GM19193 (cell line): ENCODE data around the gene IL1RAPL1.

Experiments
- POLR2A ChIP-seq: IDR thresholded peaks from 4 replicates; pipeline ENCODE4 v1.6.1; 2011; ENCODE audit not compliant: insufficient read depth, insufficient read length; ENCODE audit errors: extremely low read depth

IL1RAPL1 gene

DNA sequence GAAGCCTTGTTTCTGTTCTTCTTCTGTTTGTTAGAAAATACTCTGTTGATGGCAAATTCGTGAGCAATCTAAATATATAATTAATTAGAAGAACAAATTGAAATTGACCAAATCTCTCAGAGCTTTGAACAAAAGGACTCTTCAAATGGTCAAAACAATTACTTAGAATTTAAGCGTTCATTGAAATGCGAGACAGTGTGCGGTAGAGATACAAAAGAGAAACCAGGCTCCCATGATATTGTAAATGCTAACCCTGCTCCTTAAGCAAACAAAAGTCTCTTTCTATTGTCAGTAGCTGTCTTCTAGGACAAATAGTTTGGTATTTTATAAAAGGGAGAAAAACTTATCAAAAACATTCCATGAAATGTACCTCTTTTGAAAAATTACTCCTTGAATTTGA, 1174.8 kb downstream of the IL1RAPL1 start:
- no peak for TF ChIP-seq POLR2A

DNA sequence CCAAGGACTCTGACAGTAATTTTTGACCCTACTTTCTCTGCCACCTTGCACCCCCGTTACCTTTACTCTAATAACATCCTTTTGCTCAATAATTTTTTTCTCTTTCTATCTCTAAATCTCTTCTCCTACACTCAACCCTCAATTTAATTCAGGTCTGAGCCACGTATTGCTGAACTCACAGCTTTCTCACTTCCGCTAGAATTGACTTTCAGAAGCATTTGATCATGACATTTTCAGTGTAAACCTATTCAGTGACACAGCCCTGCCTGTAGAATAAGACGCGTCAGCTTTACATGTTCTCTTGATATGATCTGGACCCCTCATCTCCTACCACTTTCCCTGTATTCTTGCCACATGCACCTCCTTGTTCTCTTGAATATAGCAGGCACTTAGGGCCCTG, 1188.6 kb downstream of the IL1RAPL1 start:
- TF ChIP-seq POLR2A: no peak

DNA sequence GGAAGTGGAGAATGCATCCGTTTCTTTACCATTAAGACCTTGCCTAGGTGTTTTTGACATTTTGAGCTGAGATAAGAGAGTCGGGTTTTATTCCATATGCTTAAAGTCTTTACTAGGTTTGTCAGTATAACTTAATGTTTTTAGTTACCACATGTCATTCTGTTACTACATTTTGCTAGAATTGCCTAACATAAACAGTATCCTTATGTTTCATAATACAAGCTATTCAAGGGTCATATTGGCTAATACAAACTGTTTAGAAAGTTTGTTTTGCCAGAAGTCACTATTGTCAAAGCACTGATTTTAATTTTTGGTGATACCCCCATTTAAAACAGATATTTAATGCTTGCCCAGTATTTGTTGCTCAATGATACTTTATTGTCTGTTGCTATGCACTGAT, 1200.4 kb downstream of the IL1RAPL1 start:
- TF ChIP-seq POLR2A: no peak

DNA sequence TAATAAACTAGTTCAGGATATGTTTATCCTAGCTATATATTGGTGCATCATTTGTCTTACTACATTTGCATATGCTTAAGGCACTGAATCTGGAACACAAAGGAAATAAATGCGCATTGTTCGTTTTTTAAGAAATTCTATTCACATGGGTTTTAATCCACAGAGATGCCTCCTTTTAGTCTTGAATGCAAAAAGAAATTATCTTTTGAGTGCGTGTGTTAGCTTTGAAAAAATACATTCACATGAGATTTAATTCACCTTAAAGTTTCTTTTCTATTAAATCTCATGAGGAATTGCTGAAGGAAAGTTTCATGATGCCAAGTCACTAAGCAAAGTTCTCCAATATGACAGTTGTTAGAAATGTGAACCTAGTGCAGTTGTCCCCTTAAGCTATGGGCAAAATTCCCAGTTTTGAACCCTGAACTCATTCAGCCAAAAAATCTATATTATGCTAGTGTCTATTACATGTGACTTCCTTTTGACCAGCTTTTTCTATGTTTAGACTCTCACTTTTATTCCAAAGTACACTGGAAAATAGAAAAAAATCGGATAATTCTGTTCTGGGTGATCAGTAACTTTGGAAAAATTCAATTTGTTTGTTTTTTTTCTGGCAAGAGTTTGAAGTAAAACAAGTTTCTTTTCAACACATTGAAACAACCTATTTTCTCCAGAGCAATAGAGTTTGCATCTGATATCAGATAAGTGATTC, 1201.9 kb downstream of the IL1RAPL1 start:
- TF ChIP-seq POLR2A: no peak

DNA sequence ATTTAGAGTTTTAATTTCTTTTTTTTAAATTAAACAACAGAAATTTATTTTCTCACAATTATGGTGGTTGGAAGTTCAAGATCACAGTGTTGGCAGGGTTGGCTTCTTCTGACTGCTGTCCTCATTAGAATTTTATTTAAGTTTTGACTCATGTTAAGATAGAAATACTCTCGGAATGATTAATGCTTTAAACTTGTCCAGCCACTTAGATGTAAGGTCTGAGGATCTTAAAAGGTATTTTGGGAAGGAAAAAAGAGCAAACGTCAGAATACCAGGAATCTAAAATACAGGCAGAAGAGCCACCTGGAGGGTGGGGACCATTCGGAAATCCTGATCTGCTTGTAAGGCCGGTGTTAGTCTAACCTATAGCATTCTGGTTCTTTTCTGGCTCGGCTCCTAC, 1205.1 kb downstream of the IL1RAPL1 start:
- TF ChIP-seq POLR2A: no peak

DNA sequence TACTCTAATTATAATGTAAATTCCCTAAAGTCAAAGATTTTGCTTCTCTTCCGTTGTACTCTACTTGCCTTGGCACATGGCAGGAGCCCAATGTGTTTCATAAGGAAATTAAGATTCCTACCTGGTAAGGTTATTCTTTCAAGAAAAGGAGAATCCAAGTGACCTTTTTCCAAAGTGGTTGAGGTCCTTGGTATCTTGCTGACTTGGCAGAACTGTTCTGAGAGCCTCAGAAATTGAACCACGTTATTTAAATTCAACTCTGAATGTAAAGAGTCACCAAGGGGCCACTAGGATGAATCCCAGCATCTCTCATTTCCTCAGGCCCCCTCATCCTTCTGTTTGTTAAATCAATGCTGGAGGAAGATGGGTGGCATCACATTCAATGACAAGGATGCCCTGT, 1209.9 kb downstream of the IL1RAPL1 start:
- TF ChIP-seq POLR2A: no peak

DNA sequence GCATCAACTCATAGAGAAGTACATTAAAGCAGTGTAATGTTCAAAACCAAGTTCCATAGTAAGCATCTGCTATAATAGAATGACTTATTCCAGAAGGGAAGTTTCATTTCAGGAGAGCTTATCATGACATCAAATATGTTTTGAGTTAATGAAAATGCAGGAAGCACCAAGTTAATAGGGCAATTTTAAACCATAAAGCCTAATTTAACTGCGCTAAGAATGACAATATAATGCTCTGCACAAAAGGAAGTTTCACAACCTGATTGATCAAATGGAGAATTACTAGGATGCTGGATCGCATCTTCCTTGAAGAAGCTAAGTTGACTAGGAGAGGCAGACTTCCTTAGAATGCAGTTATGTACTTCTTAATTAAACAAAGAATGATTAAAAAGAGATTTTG, 1211.2 kb downstream of the IL1RAPL1 start:
- no peak for TF ChIP-seq POLR2A

DNA sequence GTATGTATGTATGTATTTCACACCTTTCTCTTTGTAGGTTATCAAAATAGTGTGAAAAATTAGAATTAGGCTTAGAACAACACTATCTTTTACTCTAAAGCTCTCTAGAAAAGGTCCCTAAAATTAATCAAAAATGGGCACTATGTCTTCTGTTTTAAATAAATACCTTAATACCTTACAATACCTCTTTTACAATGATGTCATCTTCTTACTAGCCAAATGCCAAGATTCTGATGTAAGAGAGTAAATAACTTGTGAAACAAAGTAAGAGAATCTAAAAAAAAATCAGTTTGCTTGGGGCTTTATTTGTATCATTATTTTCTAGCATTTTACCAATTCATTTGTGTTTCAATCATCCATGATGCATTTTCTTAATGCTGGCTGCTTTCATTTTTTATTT, 1225.9 kb downstream of the IL1RAPL1 start:
- TF ChIP-seq POLR2A: no peak

DNA sequence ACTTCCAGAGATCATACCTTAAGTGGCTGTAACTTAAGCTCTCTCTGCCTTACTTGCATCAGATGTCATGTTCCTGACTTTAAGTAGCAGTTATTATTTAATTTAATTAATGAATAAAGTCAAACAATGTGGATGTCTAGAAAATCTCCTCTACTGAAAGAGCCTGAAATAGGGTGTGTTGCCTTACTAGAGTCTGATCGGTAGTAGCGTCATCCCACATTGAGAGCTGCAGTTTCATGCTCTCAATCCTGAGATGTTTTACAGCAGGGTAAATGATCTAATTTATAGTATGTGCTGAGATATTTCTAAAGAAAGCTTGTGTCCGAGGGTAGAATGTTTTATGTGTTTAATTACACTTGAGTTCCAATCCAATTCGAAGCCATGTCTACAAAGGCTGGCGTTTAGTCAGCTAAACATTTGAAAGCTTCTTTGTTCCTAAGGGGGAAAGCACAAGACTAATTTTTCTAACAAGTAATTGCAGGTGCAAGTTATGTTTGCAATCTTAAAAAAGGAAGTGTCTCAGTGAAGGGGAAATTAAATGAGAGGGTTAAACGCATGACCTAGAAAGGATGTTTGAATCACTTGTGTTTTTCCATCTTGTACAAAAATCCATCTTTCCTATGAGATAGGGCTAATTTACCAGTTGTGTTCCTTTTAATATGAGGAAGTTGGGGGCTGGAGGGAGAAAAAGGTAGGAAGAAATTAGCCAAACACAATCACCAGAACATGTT, 1237.1 kb downstream of the IL1RAPL1 start:
- no peak for TF ChIP-seq POLR2A

DNA sequence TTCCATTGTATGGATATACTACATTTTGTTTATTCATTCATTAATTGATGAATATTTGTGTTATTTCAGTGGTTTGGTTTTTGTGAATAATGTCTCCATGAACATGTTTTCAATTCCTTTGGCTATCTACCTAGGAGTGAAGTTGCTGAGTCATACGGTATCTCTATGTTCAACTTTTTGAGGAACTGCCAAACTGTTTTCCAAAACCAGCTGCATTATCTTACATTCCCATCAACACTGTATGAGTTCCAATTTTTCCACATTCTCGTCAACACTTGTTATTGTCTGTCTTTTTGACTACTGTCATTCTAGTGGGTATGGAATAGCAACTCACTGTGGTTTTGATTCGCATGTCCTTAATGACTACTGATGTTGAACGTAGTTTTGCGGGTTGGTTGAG, 1239.5 kb downstream of the IL1RAPL1 start:
- TF ChIP-seq POLR2A: no peak

DNA sequence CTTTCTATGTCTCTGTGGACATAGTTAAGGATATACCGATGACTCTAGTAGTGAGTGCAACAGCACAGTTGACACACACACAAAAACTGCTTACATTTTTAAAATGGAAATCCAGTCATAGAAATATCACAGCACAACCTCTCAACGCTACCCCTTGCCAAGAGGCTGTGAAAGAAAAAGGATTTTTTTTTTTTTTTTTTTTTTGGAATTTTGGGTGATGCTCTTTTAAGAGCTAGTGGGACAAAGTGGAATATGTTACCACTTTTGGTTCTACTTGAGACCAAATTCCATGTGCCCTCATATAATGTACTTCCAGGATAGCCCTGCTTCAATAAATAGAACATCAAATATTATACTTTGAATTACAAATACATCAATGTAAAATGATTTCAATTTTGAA, 1247.1 kb downstream of the IL1RAPL1 start:
- no peak for TF ChIP-seq POLR2A

DNA sequence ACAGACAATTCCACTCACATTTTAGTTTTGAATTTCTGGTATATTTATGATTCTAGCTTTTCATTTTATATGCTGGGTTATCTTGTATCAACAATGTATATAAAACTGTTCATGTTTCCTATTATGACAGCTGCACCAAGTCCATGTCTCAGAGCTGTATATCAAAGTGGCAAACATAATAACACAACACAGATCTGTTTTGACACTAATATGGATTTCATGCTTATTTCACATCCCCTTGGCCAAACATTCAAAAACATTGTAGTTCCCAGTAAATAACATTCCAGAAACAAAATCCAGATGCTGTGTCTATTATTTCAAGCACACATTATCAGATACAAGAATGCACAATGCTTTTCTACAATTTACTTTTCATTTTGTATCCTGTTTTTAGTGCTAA, 1247.5 kb downstream of the IL1RAPL1 start:
- TF ChIP-seq POLR2A: no peak

DNA sequence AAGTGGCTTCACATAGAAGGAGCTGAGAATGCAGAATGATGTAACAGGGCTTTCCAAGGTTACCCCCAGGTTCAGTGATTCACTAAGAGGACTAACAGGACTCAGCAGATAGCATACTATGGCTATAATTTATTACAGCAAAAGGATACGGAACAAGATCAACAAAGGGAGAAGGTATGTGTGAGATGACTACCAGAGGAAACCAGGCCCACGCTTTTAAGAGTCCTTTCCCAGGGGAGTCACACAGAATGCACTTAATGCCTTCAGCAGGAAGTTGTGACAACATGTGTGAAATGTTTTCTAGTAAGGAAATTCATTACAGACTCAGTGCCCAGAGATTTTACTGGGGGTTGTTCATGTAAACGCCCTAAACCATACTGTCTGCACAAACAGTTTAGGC, 1254.5 kb downstream of the IL1RAPL1 start:
- TF ChIP-seq POLR2A: no peak

DNA sequence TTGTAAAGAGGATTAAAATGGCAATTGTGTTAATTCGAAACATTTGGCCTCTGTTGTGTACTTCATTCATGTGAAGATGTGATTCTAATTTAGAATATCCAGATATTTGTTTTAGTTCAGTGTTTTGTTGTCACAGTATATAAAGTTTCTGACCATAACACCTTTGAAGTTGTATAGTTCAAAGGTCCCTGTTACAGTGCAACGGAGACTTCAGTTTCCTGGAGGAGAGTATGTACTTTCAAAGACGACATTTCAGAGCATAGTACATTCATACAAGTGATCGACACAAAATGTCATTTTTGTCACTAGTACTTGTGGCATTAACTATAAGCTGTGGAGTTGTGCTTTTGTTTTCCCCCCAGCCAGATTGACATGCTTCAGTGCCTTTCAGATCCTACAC, 1255.3 kb downstream of the IL1RAPL1 start:
- no peak for TF ChIP-seq POLR2A

DNA sequence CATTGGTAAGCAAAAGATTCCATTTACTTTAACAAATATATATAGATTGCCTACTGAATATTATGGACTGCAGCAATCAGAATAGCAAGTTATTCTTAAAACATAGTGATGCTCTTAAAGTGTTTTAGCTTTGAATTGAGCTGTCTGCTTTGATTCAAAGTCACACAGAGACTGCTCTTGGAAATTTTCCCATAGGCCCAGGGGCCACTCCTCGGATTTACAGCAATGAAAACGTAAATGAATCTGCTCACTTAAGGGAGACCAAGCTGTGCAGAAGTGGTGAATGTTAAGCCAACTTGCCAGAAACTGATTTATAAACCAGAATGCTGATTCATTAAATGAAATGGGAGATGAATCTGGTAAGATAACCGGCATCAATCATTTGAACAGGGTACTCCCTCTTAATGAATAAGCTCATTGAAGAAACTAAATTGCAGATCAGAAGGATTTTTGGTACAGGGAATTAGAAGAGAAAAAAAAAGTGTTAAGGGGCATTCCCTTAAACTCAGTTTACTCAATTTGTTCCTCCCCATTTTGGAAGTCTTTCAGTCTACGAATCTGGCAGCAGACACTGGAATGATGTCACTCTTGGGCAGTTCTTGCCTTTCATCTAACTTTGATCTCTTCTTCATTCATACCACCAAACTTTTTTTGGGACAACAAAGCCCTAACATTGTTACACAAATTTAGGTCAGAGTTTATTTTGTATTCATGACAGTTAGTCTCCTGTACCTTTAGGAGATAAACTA, 1264.8 kb downstream of the IL1RAPL1 start:
- TF ChIP-seq POLR2A: no peak

DNA sequence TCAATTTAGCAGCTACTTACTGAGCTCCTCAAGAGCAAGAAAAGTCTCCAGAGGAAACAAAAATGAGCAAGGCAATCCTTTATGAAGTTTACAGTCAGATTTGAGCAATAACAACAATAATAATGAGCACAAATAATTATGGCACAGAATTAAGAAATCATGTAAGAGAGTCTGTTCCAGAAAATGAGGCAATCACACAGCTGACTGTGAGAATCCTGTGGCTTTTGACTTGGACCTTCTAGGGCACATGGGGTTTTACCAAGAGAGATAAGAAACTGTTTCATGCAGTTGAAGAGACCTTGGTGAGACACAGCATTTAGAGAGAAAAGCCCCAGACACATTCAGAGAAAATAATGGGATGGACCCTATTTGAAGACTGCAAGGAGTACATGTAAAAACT, 1265.5 kb downstream of the IL1RAPL1 start:
- no peak for TF ChIP-seq POLR2A
